HG02885 (cell line): Measurements from ENCODE around the gene GYPB.
"Not testable (repeated sequence)": the region's sequence is repeated elsewhere in the genome, so short reads cannot be mapped to it uniquely, and the experiment has no call there.

ENCODE experiments used
- ATAC-seq: cut with Tn5 transposase; IDR thresholded peaks from one replicate; pipeline ENCODE4 v1.9.1; 2021; ENCODE audit warnings: mild to moderate bottlenecking; ENCODE audit not compliant: unreplicated experiment, poor library complexity

GYPB gene

DNA sequence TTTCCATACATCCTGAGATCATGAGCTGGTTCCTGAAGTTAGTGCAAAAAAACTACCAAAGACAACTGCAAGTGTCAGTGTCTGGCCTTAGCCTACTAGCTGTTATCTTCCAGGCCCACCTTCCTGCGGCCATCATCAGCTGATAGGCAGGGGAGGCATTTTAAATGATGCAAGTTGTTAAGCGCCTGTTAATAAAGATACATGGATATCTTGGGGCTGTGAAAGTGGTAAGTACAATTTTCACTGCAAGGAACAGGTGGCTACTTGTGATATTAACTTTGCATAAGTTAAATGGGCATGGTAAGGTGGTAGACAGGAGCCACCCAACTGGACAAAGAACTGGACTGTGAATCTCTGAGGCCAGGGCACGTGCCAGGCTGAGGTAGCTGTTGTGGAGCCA lies at the start of gene GYPB:
GYPB (minus strand) TSS at position 104 of the 400 bp plus-strand sequence; CDS start at position 11, 93 bp downstream.
- ATAC-seq, result not testable (repeated sequence)

GRCh38 chr4:144061556-144061955 lies 42.4 kb upstream of the GYPB start:
- not testable (repeated sequence) for ATAC-seq

- ATAC-seq, result not testable (repeated sequence)
Observed at GRCh38 chr4:144060234-144060859, 41.2 kb upstream of the GYPB start.

GRCh38 chr4:144056800-144057199 lies 37.6 kb upstream of the GYPB start:
- no peak for ATAC-seq

DNA sequence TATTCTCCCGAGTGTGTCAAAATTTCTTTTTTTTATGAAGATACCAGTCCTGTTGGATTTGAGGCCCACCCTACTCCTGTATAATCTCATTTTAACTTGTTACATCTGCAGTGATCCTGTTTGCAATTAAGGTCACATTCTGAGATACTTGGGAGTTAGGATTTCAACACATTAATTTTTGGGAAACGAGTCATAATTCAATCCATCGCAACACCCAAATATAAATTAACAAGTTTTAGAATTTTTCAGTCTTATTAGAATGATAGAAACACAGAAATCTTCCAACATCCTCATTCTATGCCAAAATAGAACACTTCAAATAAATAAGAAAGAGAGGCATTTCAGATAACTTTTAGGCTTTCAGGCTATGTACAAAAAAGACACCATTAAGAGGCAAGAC lies 36.2 kb upstream of the GYPB start:
- ATAC-seq, result not testable (repeated sequence)

GRCh38 chr4:144051494-144051893 lies 32.3 kb upstream of the GYPB start:
- ATAC-seq, result not testable (repeated sequence)

GRCh38 chr4:144050631-144051030 lies 31.5 kb upstream of the GYPB start:
- ATAC-seq, result not testable (repeated sequence)

- ATAC-seq, result not testable (repeated sequence)
Observed at GRCh38 chr4:144049495-144050424, 30.6 kb upstream of the GYPB start.

- ATAC-seq, result not testable (repeated sequence)
Observed at GRCh38 chr4:144044936-144045335, 25.8 kb upstream of the GYPB start.

DNA sequence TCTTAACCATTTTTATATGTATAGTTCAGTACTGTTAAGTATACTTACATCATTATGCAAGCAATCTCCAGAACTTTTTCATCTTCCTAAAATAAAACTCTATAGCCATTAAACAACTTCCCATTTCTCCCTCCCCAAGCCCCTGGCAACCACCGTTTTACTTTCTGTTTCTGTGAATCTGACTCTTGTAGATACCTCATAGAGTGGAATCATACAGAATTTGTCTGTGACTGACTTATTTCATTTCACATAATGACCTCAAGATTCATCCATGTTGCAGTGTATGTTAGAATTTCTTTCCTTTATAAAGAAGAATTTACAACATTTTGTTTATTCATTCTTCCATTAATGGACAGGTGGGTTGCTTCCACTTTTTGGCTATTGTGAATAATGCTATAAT lies 13.4 kb upstream of the GYPB start:
- ATAC-seq, result not testable (repeated sequence)

GRCh38 chr4:144031875-144032274 lies 12.7 kb upstream of the GYPB start:
- not testable (repeated sequence) for ATAC-seq

- not testable (repeated sequence) for ATAC-seq
Observed at GRCh38 chr4:144031369-144031768, 12.2 kb upstream of the GYPB start.

GRCh38 chr4:144030708-144031107 lies 11.5 kb upstream of the GYPB start:
- ATAC-seq, result not testable (repeated sequence)

DNA sequence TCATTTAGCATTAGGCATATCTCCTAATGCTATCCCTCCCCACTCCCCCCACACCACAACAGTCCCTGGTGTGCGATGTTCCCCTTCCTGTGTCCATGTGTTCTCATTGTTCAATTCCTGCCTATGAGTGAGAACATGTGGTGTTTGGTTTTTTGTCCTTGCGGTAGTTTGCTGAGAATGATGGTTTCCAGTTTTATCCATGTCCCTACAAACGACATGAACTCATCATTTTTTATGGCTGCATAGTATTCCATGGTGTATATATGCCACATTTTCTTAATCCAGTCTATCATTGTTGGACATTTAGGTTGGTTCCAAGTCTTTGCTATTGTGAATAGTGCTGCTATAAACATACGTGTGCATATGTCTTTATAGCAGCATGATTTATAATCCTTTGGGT lies 7.5 kb upstream of the GYPB start:
- ATAC-seq, result not testable (repeated sequence)

GRCh38 chr4:144024399-144025053 lies 5.3 kb upstream of the GYPB start:
- not testable (repeated sequence) for ATAC-seq

DNA sequence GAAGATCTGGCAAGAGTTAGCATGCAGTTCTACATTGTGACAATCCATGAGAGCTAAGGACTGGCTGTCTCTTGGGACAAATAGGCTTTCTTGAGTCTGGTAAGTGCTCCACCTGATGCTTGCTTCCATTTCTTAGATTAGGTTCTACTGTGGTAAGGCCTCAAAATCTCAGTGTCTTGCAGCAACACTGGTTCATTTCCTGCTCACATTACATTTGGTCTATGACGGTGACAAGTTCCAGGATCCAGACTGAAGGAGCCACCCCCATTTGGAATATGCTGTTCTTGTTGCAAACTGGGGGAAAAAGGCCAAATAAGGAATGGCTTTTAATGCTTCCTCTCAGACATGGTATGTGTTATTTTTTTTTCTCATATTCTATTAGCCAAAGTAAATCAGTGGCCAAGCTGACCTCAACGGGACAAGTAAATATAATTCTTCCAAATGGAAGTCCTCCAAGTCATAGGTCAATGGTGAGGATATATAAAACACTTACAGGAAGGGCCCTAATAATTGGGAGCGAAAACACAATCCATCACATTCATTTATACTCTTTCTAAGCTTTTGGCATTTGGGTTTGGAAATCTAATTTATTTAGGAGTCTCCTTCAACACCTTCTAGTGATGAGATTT lies 3.7 kb upstream of the GYPB start:
- ATAC-seq, result not testable (repeated sequence)

DNA sequence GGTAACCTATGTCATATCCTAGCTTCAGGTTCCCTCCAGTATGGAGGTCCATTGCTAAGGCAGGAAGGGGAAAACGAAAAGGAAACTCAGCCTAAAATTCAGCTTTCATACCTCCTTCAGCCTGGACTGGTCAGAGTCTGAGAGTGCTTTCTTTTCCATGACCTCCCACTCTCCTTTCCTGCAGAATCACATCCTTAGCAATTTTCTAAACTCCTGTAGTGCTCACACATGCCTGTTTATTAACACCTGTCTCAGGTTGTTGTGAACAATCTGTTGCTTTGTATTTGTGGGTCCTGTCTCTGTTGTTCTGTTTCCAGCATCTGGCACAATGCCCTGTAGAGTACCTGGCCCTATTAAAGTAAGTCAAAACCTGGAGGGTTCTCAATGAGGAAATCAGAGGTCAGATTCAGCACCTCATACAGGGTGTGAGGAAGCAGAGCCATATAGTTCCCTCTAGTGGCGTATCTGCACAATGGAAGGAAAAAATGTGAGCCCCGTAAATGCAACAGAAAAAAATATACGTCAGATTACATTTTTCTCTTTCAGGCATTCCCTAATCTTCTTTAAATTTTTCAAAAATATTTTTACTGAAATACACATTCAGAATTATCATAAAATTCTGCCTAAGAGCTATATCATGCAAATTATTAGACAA lies 2.3 kb upstream of the GYPB start:
- ATAC-seq, result peak; percentile 89

DNA sequence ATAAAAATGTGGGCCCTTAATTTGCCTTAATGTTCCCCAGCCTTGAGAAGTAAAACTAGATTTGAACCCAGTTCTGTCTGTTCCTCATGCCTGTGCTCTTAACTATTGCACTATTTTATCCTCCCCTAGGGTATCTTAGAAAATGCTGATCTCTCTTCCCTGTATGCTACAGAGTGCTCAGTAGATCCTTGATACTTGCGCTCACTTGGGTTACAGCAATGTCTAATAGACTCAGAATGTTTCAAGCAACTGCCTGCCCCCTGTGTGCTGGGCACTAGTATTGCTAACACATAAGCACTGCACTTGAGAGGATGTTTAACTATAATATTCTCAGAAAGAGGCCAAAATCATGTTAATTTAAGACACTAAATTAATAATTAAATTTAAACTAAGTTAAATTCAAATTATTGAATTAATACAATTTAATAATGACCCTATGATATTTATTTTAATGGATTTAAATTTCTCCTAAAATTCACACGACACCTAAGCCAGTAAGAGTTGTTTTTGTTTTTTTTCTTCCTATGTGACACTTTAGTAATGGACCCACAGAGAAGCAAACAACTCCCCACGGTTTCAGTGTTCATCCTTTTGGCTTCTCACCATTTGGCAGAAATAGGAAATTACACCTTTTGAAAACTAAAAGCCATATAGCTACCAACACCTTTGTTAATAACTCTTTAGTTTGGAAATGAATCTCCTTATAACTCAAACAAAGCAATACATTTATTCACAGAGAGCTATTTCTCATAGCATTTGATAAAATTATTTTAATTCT lies 768 bp downstream of the GYPB start:
- not testable (repeated sequence) for ATAC-seq

DNA sequence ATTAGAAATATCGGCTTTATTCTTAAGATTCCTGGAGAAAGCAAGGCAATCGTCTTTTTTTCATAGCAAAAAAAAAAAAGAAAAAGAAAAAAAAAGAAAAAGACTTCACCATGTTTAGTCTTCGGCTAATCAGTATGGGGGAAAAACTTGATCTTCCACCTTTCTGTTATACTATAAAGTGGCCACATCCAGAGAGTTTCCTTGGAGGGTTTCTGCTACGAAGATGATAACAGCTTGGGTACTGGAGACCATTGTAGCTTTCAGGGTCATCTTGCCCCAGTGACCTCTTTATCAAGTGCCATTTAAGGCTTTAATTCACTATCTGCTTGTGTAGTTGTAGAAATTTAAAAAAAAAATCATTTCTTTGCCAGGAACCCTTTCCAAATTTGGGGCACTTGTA lies 1.9 kb downstream of the GYPB start:
- ATAC-seq, result not testable (repeated sequence)
